CD8-positive, alpha-beta memory T cell (primary cell): Measurements from ENCODE around the gene AKAP7. TPM values are rescaled to one million over a fixed set of nuclear protein-coding genes. Genes with fewer than 3 reads are reported as not detected.

Experiments used
- CTCF ChIA-PET: fragments of 350-600 bp; sonication (Branson Sonifier 250); formaldehyde crosslinking; loops from one replicate; lab custom pipeline; 2021; ENCODE audit warnings: antibody characterized with exemption; lab: Charles Lee
- POLR2A ChIA-PET: fragments of 350-600 bp; sonication (Branson Sonifier 250); formaldehyde crosslinking; loops from one replicate; lab custom pipeline; 2021; ENCODE audit warnings: antibody characterized with exemption; lab: Charles Lee
- DNase-seq, 5 donors: peaks; one replicate each; pipeline versions ENCODE4 v3.0.0 to v3.0.0-alpha.2; 2020 to 2022; ENCODE audit warnings: mixed read lengths in 1 of 5
- H3K27ac ChIP-seq: one replicate; pipeline ENCODE4 v1.7.0; 2013; ENCODE audit warnings: low read depth, mild to moderate bottlenecking, low read length, moderate library complexity
- H3K27me3 ChIP-seq: 2 replicates; pipeline ENCODE4 v1.7.0; 2013; ENCODE audit warnings: low read length, mild to moderate bottlenecking; ENCODE audit not compliant: insufficient read depth, poor library complexity, severe bottlenecking
- H3K36me3 ChIP-seq: 2 replicates; pipeline ENCODE4 v1.7.0; 2013; ENCODE audit warnings: mild to moderate bottlenecking, low read length, moderate library complexity; ENCODE audit not compliant: insufficient read depth
- H3K4me1 ChIP-seq: 2 replicates; pipeline ENCODE4 v1.7.0; 2013; ENCODE audit warnings: mild to moderate bottlenecking, low read length, moderate library complexity; ENCODE audit not compliant: insufficient read depth
- H3K4me3 ChIP-seq: 2 replicates; pipeline ENCODE4 v1.7.0; 2013; ENCODE audit warnings: mild to moderate bottlenecking, low read length
- H3K9me3 ChIP-seq: 2 replicates; pipeline ENCODE4 v1.7.0; 2013; ENCODE audit warnings: mild to moderate bottlenecking, low read length
- H3K27ac Mint-ChIP-seq, 8 donors: one replicate each; pipeline ENCODE4 v1.8.0; 2020 to 2021; ENCODE audit warnings: mixed read lengths in 8 of 8, mild to moderate bottlenecking in 6 of 8, inconsistent platforms in 3 of 8, moderate library complexity in 3 of 8
- H3K27me3 Mint-ChIP-seq, 2 donors: one replicate each; pipeline ENCODE4 v1.8.0; 2020 to 2021; ENCODE audit warnings: mixed read lengths in 2 of 2, mild to moderate bottlenecking in 1 of 2, moderate library complexity in 1 of 2
- H3K36me3 Mint-ChIP-seq, 3 donors: one replicate each; pipeline ENCODE4 v1.8.0; 2020 to 2021; ENCODE audit warnings: mixed read lengths in 3 of 3, inconsistent platforms in 1 of 3, mild to moderate bottlenecking in 1 of 3
- H3K4me1 Mint-ChIP-seq, 3 donors: one replicate each; pipeline ENCODE4 v1.8.0; 2020 to 2021; ENCODE audit warnings: mixed read lengths in 3 of 3, inconsistent platforms in 1 of 3, mild to moderate bottlenecking in 1 of 3
- H3K4me3 Mint-ChIP-seq, 7 donors: one replicate each; pipeline ENCODE4 v1.8.0; 2020 to 2021; ENCODE audit warnings: mixed read lengths in 7 of 7, mild to moderate bottlenecking in 6 of 7, moderate library complexity in 4 of 7, inconsistent platforms in 2 of 7
- H3K9me3 Mint-ChIP-seq, 5 donors: one replicate each; pipeline ENCODE4 v1.8.0; 2020 to 2022; ENCODE audit warnings: mixed read lengths in 5 of 5, mild to moderate bottlenecking in 3 of 5, moderate library complexity in 2 of 5, inconsistent platforms in 1 of 5
- polyA plus RNA-seq: library from polyadenylated mRNA; unstranded; fragments of 300-500 nt; fragmentation: Illumina TruSeq; gene quantifications from one replicate; pipeline ENCODE4 v1.2.3, GENCODE V29; 2021
- total RNA-seq, 2 experiments: library from RNA; stranded (reverse); gene quantifications; one replicate each; pipeline ENCODE4 v1.2.3, GENCODE V29; 2021

The AKAP7 gene
- total and polyA plus RNA-seq, 3 experiments from 2014 or later: 4.3 to 17.3 (median 4.8) TPM

- Mint-ChIP-seq H3K4me1 (peaks cover 49 to 60% (median 60%) of the 10 kb centered on the region in 3 donors), H3K36me3 (peaks cover 8 to 24% (median 17%) of the 10 kb centered on the region in 3 donors), H3K27ac (peak overlapping the region in 3 of 8 donors; percentile 9 to 52 (median 19)), H3K9me3 (no peaks in the 10 kb centered on the region), H3K4me3 (no peak overlapping the region), H3K27me3 (no peaks in the 10 kb centered on the region)
- Histone ChIP-seq H3K36me3 (no peaks in the 10 kb centered on the region), H3K9me3 (no peaks in the 10 kb centered on the region), H3K27me3 (no peaks in the 10 kb centered on the region), H3K27ac (no peak overlapping the region), H3K4me1 (peaks cover 40% of the 10 kb centered on the region), H3K4me3 (no peak overlapping the region)
- CTCF ChIA-PET: interaction anchor here (1.6 kb wide), 1 partner anchor 75 kb away, joined by 4 read pairs; no protein-coding TSS in a partner anchor
- no peak for DNase-seq
- POLR2A ChIA-PET: no interaction called here
Observed at GRCh38 chr6:131206463-131207251, 71.4 kb downstream of the AKAP7 start.

GRCh38 chr6:131208787-131209186, 73.5 kb downstream of the AKAP7 start:
- Histone ChIP-seq H3K27me3 (no peaks in the 10 kb centered on the region), H3K9me3 (no peaks in the 10 kb centered on the region), H3K36me3 (no peaks in the 10 kb centered on the region), H3K4me1 (peaks cover 39% of the 10 kb centered on the region), H3K4me3 (no peak overlapping the region), H3K27ac (no peak overlapping the region)
- no peak for DNase-seq
- ChIA-PET CTCF (no interaction called here), POLR2A (no interaction called here)
- Mint-ChIP-seq H3K9me3 (no peaks in the 10 kb centered on the region), H3K27me3 (peaks cover 0 to 2% of the 10 kb centered on the region in 2 donors), H3K4me3 (peak overlapping the region in 1 of 7 donors; percentile 28), H3K27ac (peak overlapping the region in 4 of 8 donors; percentile 45 to 80 (median 56)), H3K4me1 (peaks cover 57 to 67% (median 64%) of the 10 kb centered on the region in 3 donors), H3K36me3 (peaks cover 8 to 24% (median 15%) of the 10 kb centered on the region in 3 donors)

- Histone ChIP-seq H3K4me3 (no peak overlapping the region), H3K9me3 (no peaks in the 10 kb centered on the region), H3K27me3 (no peaks in the 10 kb centered on the region), H3K27ac (no peak overlapping the region), H3K36me3 (no peaks in the 10 kb centered on the region), H3K4me1 (peaks cover 29% of the 10 kb centered on the region)
- H3K27ac Mint-ChIP-seq: no peak overlapping the region
- peak overlapping the region in 1 of 7 donors; percentile 24 for H3K4me3 Mint-ChIP-seq
- H3K9me3 Mint-ChIP-seq: no peaks in the 10 kb centered on the region
- no peak for DNase-seq
- H3K36me3 Mint-ChIP-seq: peaks cover 8 to 19% (median 15%) of the 10 kb centered on the region in 3 donors
- ChIA-PET POLR2A (no interaction called here), CTCF (interaction anchor here (1.0 to 1.1 kb wide), 2 partner anchors 10 to 11 kb away, joined by 4 to 7 read pairs; no protein-coding TSS in a partner anchor)
- H3K4me1 Mint-ChIP-seq: peaks cover 57 to 68% (median 67%) of the 10 kb centered on the region in 3 donors
- peaks cover 0 to 2% of the 10 kb centered on the region in 2 donors for H3K27me3 Mint-ChIP-seq
Observed at GRCh38 chr6:131210469-131210868, 75.2 kb downstream of the AKAP7 start.

- ChIA-PET POLR2A (no interaction called here), CTCF (interaction anchor here (1.0 to 1.6 kb wide), 2 partner anchors 12 to 70 kb away, joined by 3 read pairs; no protein-coding TSS in a partner anchor)
- no peak overlapping the region for H3K4me3 ChIP-seq
- peaks cover 6 to 19% (median 16%) of the 10 kb centered on the region in 3 donors for H3K36me3 Mint-ChIP-seq
- H3K27ac Mint-ChIP-seq: no peak overlapping the region
- H3K4me1 ChIP-seq: peaks cover 14% of the 10 kb centered on the region
- no peak overlapping the region for H3K27ac ChIP-seq
- no peaks in the 10 kb centered on the region for H3K9me3 Mint-ChIP-seq
- no peaks in the 10 kb centered on the region for H3K36me3 ChIP-seq
- no peak for DNase-seq
- peaks cover 51 to 68% (median 65%) of the 10 kb centered on the region in 3 donors for H3K4me1 Mint-ChIP-seq
- peaks cover 0 to 2% of the 10 kb centered on the region in 2 donors for H3K27me3 Mint-ChIP-seq
- H3K9me3 ChIP-seq: no peaks in the 10 kb centered on the region
- no peak overlapping the region for H3K4me3 Mint-ChIP-seq
- H3K27me3 ChIP-seq: no peaks in the 10 kb centered on the region
Observed at GRCh38 chr6:131212024-131212423, 76.8 kb downstream of the AKAP7 start.

- Histone ChIP-seq H3K4me3 (no peak overlapping the region), H3K36me3 (no peaks in the 10 kb centered on the region), H3K27ac (no peak overlapping the region), H3K9me3 (no peaks in the 10 kb centered on the region), H3K27me3 (no peaks in the 10 kb centered on the region), H3K4me1 (peaks cover 14% of the 10 kb centered on the region)
- CTCF ChIA-PET: interaction anchor here (0.9 to 1.6 kb wide), 4 partner anchors 10 to 321 kb away, joined by 3 to 5 read pairs (median 3); no protein-coding TSS in a partner anchor
- H3K27ac Mint-ChIP-seq: peak overlapping the region in 1 of 8 donors; percentile 25
- DNase-seq: no peak
- peaks cover 0 to 2% of the 10 kb centered on the region in 2 donors for H3K27me3 Mint-ChIP-seq
- H3K4me3 Mint-ChIP-seq: no peak overlapping the region
- H3K36me3 Mint-ChIP-seq: peaks cover 6 to 18% (median 15%) of the 10 kb centered on the region in 3 donors
- POLR2A ChIA-PET: no interaction called here
- H3K4me1 Mint-ChIP-seq: peaks cover 46 to 66% (median 59%) of the 10 kb centered on the region in 3 donors
- no peaks in the 10 kb centered on the region for H3K9me3 Mint-ChIP-seq
Observed at GRCh38 chr6:131212913-131213312, 77.6 kb downstream of the AKAP7 start.

GRCh38 chr6:131213501-131213990, 78.3 kb downstream of the AKAP7 start:
- no peak overlapping the region for H3K27ac ChIP-seq
- peaks cover 14% of the 10 kb centered on the region for H3K4me1 ChIP-seq
- CTCF ChIA-PET: interaction anchor here (0.9 to 1.6 kb wide), 3 partner anchors 9 to 320 kb away, joined by 3 to 5 read pairs (median 3); no protein-coding TSS in a partner anchor
- H3K4me3 ChIP-seq: no peak overlapping the region
- no peaks in the 10 kb centered on the region for H3K36me3 ChIP-seq
- Mint-ChIP-seq H3K36me3 (peaks cover 6 to 18% (median 15%) of the 10 kb centered on the region in 3 donors), H3K27me3 (peaks cover 0 to 2% of the 10 kb centered on the region in 2 donors), H3K4me1 (peaks cover 44 to 62% (median 54%) of the 10 kb centered on the region in 3 donors), H3K4me3 (peak overlapping the region in 2 of 7 donors; percentile 1 to 10), H3K27ac (peak overlapping the region in 5 of 8 donors; percentile 20 to 73 (median 39)), H3K9me3 (no peaks in the 10 kb centered on the region)
- no peak for DNase-seq
- no peaks in the 10 kb centered on the region for H3K27me3 ChIP-seq
- H3K9me3 ChIP-seq: no peaks in the 10 kb centered on the region
- POLR2A ChIA-PET: no interaction called here

GRCh38 chr6:131215219-131215618, 80.0 kb downstream of the AKAP7 start:
- Histone ChIP-seq H3K36me3 (no peaks in the 10 kb centered on the region), H3K9me3 (no peaks in the 10 kb centered on the region), H3K4me1 (peaks cover 14% of the 10 kb centered on the region), H3K27me3 (no peaks in the 10 kb centered on the region), H3K27ac (no peak overlapping the region), H3K4me3 (no peak overlapping the region)
- CTCF ChIA-PET: no interaction called here
- Mint-ChIP-seq H3K9me3 (no peaks in the 10 kb centered on the region), H3K27me3 (peaks cover 0 to 2% of the 10 kb centered on the region in 2 donors), H3K27ac (peak overlapping the region in 4 of 8 donors; percentile 16 to 73 (median 50)), H3K4me1 (peaks cover 41 to 58% (median 50%) of the 10 kb centered on the region in 3 donors), H3K36me3 (peaks cover 9 to 17% (median 16%) of the 10 kb centered on the region in 3 donors), H3K4me3 (peak overlapping the region in 1 of 7 donors; percentile 5)
- POLR2A ChIA-PET: no interaction called here
- no peak for DNase-seq
